Parathyroid adenoma (tissue), 2 donors: ENCODE results near the gene TBXAS1.

Experiments used
- H2AFZ ChIP-seq: fragments of 300-600 bp; sonication (generic); one replicate; pipeline ENCODE4 v1.7.0; 2017; ENCODE audit warnings: antibody characterized with exemption, mild to moderate bottlenecking
- H3K27ac ChIP-seq: fragments of 300-600 bp; sonication (generic); one replicate; pipeline ENCODE4 v1.7.0; 2017
- H3K27me3 ChIP-seq: fragments of 300-600 bp; sonication (generic); one replicate; pipeline ENCODE4 v1.7.0; 2017; ENCODE audit warnings: low read length; ENCODE audit not compliant: control insufficient read depth, insufficient read depth
- H3K36me3 ChIP-seq: fragments of 300-600 bp; sonication (generic); one replicate; pipeline ENCODE4 v1.7.0; 2017; ENCODE audit warnings: low read length; ENCODE audit not compliant: control insufficient read depth, insufficient read depth
- H3K4me1 ChIP-seq: fragments of 300-600 bp; sonication (generic); one replicate; pipeline ENCODE4 v1.7.0; 2017; ENCODE audit warnings: control low read depth
- H3K4me2 ChIP-seq: fragments of 300-600 bp; sonication (generic); one replicate; pipeline ENCODE4 v1.7.0; 2017; ENCODE audit warnings: low read length
- H3K4me3 ChIP-seq: fragments of 300-600 bp; sonication (generic); one replicate; pipeline ENCODE4 v1.7.0; 2017; ENCODE audit warnings: low read depth, low read length
- H3K79me2 ChIP-seq: fragments of 300-600 bp; sonication (generic); one replicate; pipeline ENCODE4 v1.7.0; 2017; ENCODE audit warnings: control low read depth
- H3K9ac ChIP-seq: fragments of 300-600 bp; sonication (generic); one replicate; pipeline ENCODE4 v1.7.0; 2017; ENCODE audit warnings: mild to moderate bottlenecking
- H3K9me3 ChIP-seq: fragments of 300-600 bp; sonication (generic); one replicate; pipeline ENCODE4 v1.7.0; 2017; ENCODE audit warnings: low read length; ENCODE audit not compliant: control insufficient read depth
- CTCF ChIP-seq: fragments of 300-600 bp; sonication (generic); IDR thresholded peaks from one replicate; pipeline ENCODE4 v1.7.0; 2017; ENCODE audit warnings: antibody characterized with exemption, mild to moderate bottlenecking
- donor health status: primary hyperparathyroidism.

TBXAS1 gene

GRCh38 chr7:140013676-140014075 is 184.6 kb downstream of the TBXAS1 start:
- Histone ChIP-seq H3K27ac (no peak overlapping the region), H3K4me1 (no peaks in the 10 kb centered on the region), H3K79me2 (no peaks in the 10 kb centered on the region), H3K36me3 (no peaks in the 10 kb centered on the region), H3K9ac (no peak overlapping the region), H3K27me3 (no peaks in the 10 kb centered on the region), H2AFZ (no peak overlapping the region), H3K4me2 (no peak overlapping the region), H3K4me3 (no peak overlapping the region), H3K9me3 (no peaks in the 10 kb centered on the region)
- no peak for TF ChIP-seq CTCF

- H3K4me2 ChIP-seq = no peak overlapping the region
- H3K27me3 ChIP-seq = no peaks in the 10 kb centered on the region
- no peak overlapping the region for H3K4me3 ChIP-seq
- no peak overlapping the region for H3K27ac ChIP-seq
- H3K36me3 ChIP-seq = no peaks in the 10 kb centered on the region
- no peaks in the 10 kb centered on the region for H3K79me2 ChIP-seq
- H3K4me1 ChIP-seq = no peaks in the 10 kb centered on the region
- TF ChIP-seq CTCF = no peak
- no peak overlapping the region for H2AFZ ChIP-seq
- H3K9me3 ChIP-seq = no peaks in the 10 kb centered on the region
- H3K9ac ChIP-seq = no peak overlapping the region
Measured at GRCh38 chr7:140014123-140014522, 185.1 kb downstream of the TBXAS1 start.

GRCh38 chr7:140015471-140015970 is 186.5 kb downstream of the TBXAS1 start:
- Histone ChIP-seq H3K9me3 (no peaks in the 10 kb centered on the region), H3K4me1 (no peaks in the 10 kb centered on the region), H2AFZ (no peak overlapping the region), H3K79me2 (no peaks in the 10 kb centered on the region), H3K4me3 (no peak overlapping the region), H3K9ac (no peak overlapping the region), H3K4me2 (no peak overlapping the region), H3K27me3 (no peaks in the 10 kb centered on the region), H3K36me3 (no peaks in the 10 kb centered on the region), H3K27ac (no peak overlapping the region)
- no peak for TF ChIP-seq CTCF

- Histone ChIP-seq H3K9ac (no peak overlapping the region), H2AFZ (no peak overlapping the region)
- no peak for TF ChIP-seq CTCF
Measured at GRCh38 chr7:140016540-140016939, 187.5 kb downstream of the TBXAS1 start.

GRCh38 chr7:140017034-140017433 is 188.0 kb downstream of the TBXAS1 start:
- Histone ChIP-seq H3K4me1 (no peaks in the 10 kb centered on the region), H3K79me2 (no peaks in the 10 kb centered on the region), H3K27ac (no peak overlapping the region), H2AFZ (no peak overlapping the region), H3K4me3 (no peak overlapping the region), H3K9ac (no peak overlapping the region), H3K36me3 (no peaks in the 10 kb centered on the region), H3K27me3 (no peaks in the 10 kb centered on the region), H3K9me3 (no peaks in the 10 kb centered on the region), H3K4me2 (no peak overlapping the region)
- TF ChIP-seq CTCF = no peak

More at GRCh38 chr7:140016540-140016939, 187.5 kb downstream of the TBXAS1 start:
- Histone ChIP-seq H3K4me3 (no peak overlapping the region), H3K79me2 (no peaks in the 10 kb centered on the region), H3K27me3 (no peaks in the 10 kb centered on the region), H3K4me2 (no peak overlapping the region), H3K27ac (no peak overlapping the region), H3K4me1 (no peaks in the 10 kb centered on the region), H3K36me3 (no peaks in the 10 kb centered on the region), H3K9me3 (no peaks in the 10 kb centered on the region)
